HL-60/S4 treated with phorbol 12-myristate 13-acetate at 8.2 ng/mL for 4 days and 3 days (cell line): ENCODE measurements around the gene SYTL4.

Experiments
- in situ Hi-C: fragments of 300-500 bp; cut with MboI; formaldehyde crosslinking; loops from 2 replicates; pipeline ENCODE4 v1.15.0; 2022; ENCODE audit warnings: low sequenced_read_pairs

The SYTL4 gene

GRCh38 chrX:100649550-100650356, 82.2 kb downstream of the SYTL4 start:
- in situ Hi-C loops, result no loop called here

GRCh38 chrX:100648458-100649417, 83.2 kb downstream of the SYTL4 start:
- in situ Hi-C loops, result no loop called here

GRCh38 chrX:100647739-100648138, 84.2 kb downstream of the SYTL4 start:
- in situ Hi-C loops, result no loop called here

- in situ Hi-C loops, result no loop called here
These were observed 84.8 kb downstream of the SYTL4 start for GRCh38 chrX:100647095-100647494.

- in situ Hi-C loops, result no loop called here
These were observed 86.8 kb downstream of the SYTL4 start for GRCh38 chrX:100645106-100645505.

- in situ Hi-C loops, result no loop called here
These were observed 87.7 kb downstream of the SYTL4 start, which contains the start of gene SRPX2 for GRCh38 chrX:100643956-100644860. Gene SRPX2, plus strand, starts transcription at chrX:100644199. Its CDS starts 2,124 bp downstream, at chrX:100646323.

GRCh38 chrX:100643212-100643611, 88.7 kb downstream of the SYTL4 start:
- in situ Hi-C loops, result no loop called here

- in situ Hi-C loops, result no loop called here
These were observed 89.6 kb downstream of the SYTL4 start for GRCh38 chrX:100642290-100642689.

GRCh38 chrX:100636321-100636991, 95.5 kb downstream of the SYTL4 start, which contains the start of gene TSPAN6:
Gene TSPAN6, minus strand, starts transcription at chrX:100636806. Its CDS starts 112 bp downstream, at chrX:100636694.
- in situ Hi-C loops, result no loop called here

GRCh38 chrX:100635989-100636320, 96.0 kb downstream of the SYTL4 start:
- in situ Hi-C loops, result no loop called here

GRCh38 chrX:100635040-100635439, 96.9 kb downstream of the SYTL4 start:
- in situ Hi-C loops, result no loop called here

- in situ Hi-C loops, result no loop called here
These were observed 105.9 kb downstream of the SYTL4 start for GRCh38 chrX:100625985-100626491.
